HepG2 (cell line): ENCODE measurements around the gene ANKRD6.

Experiments used
- BHLHE40 ChIP-seq: IDR thresholded peaks from 2 replicates; pipeline ENCODE4 v1.6.1; 2011; ENCODE audit warnings: low read length, improper control_type of control experiment
- DMAP1 ChIP-seq: IDR thresholded peaks from 2 replicates; pipeline ENCODE4 v1.6.1; 2016
- LCORL ChIP-seq, 2 experiments: fragments of 450-650 bp in 1 of 2; sonication (generic) in 1 of 2; formaldehyde crosslinking in 1 of 2; IDR thresholded peaks; 2 replicates each; pipeline versions ENCODE4 v1.5.0 to v1.6.1; 2017 to 2020; ENCODE audit warnings: antibody characterized with exemption in 1 of 2, missing genetic modification reagents in 1 of 2
- RXRA ChIP-seq: sonication (generic); formaldehyde crosslinking; IDR thresholded peaks from 2 replicates; pipeline ENCODE4 v1.5.1; 2020; ENCODE audit warnings: missing genetic modification reagents
- ZNF616 ChIP-seq: sonication (generic); formaldehyde crosslinking; IDR thresholded peaks from 2 replicates; pipeline ENCODE4 v1.5.0; 2020; ENCODE audit warnings: low read depth, mild to moderate bottlenecking, missing genetic modification reagents
- ZSCAN29 ChIP-seq: sonication (generic); formaldehyde crosslinking; conservative IDR thresholded peaks from 2 replicates; pipeline ENCODE4 v1.4.0; 2020; ENCODE audit warnings: mild to moderate bottlenecking, missing genetic modification reagents
- TF ChIP-seq, protein P1 (sequence below): sonication (generic); formaldehyde crosslinking; IDR thresholded peaks from 2 replicates; pipeline ENCODE4 v1.4.0; 2020; ENCODE audit warnings: missing genetic modification reagents, mild to moderate bottlenecking, borderline replicate concordance
- TF ChIP-seq, protein P2 (sequence below), 2 experiments: sonication (generic) in 1 of 2; formaldehyde crosslinking in 1 of 2; IDR thresholded peaks; 2 replicates each; pipeline versions ENCODE4 v1.5.1 to v1.6.1; 2011 to 2020; ENCODE audit warnings: borderline replicate concordance in 1 of 2, low read depth in 1 of 2, low read length in 1 of 2, mild to moderate bottlenecking in 1 of 2, missing genetic modification reagents in 1 of 2, moderate library complexity in 1 of 2
- TF ChIP-seq, protein P3 (sequence below): sonication (generic); formaldehyde crosslinking; IDR thresholded peaks from 2 replicates; pipeline ENCODE4 v1.5.0; 2020; ENCODE audit warnings: missing genetic modification reagents

DNA sequence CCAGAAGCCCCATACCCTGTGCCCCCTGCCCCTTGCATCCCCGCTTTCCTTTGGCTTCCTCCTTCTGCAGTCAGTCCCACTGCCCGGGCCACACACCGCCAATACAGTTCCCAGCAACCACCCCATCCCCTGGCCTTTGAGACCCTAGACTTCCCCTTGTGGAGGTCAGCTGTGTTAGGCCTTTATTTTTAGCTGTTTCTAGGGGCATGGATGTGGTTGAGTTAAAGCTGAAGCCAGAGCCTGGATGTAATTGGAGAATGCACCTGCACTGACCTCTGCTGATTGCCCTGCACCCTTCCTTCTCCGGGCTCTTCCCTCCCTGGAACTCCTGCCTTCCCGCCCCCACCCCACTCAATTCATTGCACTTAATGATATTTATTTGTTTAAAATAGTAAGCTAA, 171.7 kb downstream of the ANKRD6 start:
- no peak for TF ChIP-seq DMAP1 (CRISPR knock-in tag)
- TF ChIP-seq, protein P1, sequence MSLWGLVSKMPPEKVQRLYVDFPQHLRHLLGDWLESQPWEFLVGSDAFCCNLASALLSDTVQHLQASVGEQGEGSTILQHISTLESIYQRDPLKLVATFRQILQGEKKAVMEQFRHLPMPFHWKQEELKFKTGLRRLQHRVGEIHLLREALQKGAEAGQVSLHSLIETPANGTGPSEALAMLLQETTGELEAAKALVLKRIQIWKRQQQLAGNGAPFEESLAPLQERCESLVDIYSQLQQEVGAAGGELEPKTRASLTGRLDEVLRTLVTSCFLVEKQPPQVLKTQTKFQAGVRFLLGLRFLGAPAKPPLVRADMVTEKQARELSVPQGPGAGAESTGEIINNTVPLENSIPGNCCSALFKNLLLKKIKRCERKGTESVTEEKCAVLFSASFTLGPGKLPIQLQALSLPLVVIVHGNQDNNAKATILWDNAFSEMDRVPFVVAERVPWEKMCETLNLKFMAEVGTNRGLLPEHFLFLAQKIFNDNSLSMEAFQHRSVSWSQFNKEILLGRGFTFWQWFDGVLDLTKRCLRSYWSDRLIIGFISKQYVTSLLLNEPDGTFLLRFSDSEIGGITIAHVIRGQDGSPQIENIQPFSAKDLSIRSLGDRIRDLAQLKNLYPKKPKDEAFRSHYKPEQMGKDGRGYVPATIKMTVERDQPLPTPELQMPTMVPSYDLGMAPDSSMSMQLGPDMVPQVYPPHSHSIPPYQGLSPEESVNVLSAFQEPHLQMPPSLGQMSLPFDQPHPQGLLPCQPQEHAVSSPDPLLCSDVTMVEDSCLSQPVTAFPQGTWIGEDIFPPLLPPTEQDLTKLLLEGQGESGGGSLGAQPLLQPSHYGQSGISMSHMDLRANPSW (CRISPR knock-in tag) = no peak
- TF ChIP-seq, protein P2, sequence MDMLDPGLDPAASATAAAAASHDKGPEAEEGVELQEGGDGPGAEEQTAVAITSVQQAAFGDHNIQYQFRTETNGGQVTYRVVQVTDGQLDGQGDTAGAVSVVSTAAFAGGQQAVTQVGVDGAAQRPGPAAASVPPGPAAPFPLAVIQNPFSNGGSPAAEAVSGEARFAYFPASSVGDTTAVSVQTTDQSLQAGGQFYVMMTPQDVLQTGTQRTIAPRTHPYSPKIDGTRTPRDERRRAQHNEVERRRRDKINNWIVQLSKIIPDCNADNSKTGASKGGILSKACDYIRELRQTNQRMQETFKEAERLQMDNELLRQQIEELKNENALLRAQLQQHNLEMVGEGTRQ (IDR thresholded peaks at IDR 0.05; ENCODE audit: low read depth, low read length) = no peak
- TF ChIP-seq, protein P2 (CRISPR knock-in tag; IDR thresholded peaks at IDR 0.05; ENCODE audit: borderline replicate concordance) = no peak
- no peak for TF ChIP-seq RXRA (CRISPR knock-in tag)
- no peak for TF ChIP-seq BHLHE40
- TF ChIP-seq ZSCAN29 = no peak
- TF ChIP-seq LCORL (IDR thresholded peaks at IDR 0.05) = no peak
- TF ChIP-seq LCORL (CRISPR knock-in tag; IDR thresholded peaks at IDR 0.05) = no peak
- TF ChIP-seq, protein P3, sequence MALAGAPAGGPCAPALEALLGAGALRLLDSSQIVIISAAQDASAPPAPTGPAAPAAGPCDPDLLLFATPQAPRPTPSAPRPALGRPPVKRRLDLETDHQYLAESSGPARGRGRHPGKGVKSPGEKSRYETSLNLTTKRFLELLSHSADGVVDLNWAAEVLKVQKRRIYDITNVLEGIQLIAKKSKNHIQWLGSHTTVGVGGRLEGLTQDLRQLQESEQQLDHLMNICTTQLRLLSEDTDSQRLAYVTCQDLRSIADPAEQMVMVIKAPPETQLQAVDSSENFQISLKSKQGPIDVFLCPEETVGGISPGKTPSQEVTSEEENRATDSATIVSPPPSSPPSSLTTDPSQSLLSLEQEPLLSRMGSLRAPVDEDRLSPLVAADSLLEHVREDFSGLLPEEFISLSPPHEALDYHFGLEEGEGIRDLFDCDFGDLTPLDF (CRISPR knock-in tag) = no peak
- TF ChIP-seq ZNF616 (CRISPR knock-in tag) = no peak
